Natural killer cell (primary cell): ENCODE data around the gene PRADC1. TPM values are rescaled to one million over a fixed set of nuclear protein-coding genes. Genes with fewer than 3 reads are reported as not detected.
A peak's percentile ranks its signal among the peaks of the same experiment; 100 is the strongest.

Experiments
- ATAC-seq, 3 donors: fragments of 150-1000 bp in 2 of 3; fragments of 200-7000 bp in 1 of 3; cut with Tn5 transposase; 1 replicate in 1 of 3; 2 replicates in 2 of 3; pipeline ENCODE4 v1.10.0; 2021; ENCODE audit warnings: mild to moderate bottlenecking in 2 of 3, moderate library complexity in 2 of 3
- DNase-seq, 2 donors: peaks; one replicate each; pipeline versions ENCODE4 v3.0.0 to v3.0.0-alpha.2; 2013 to 2021; ENCODE audit warnings: mixed read lengths in 1 of 2
- H3K27ac ChIP-seq: one replicate; pipeline ENCODE4 v1.5.1; 2013; ENCODE audit warnings: mild to moderate bottlenecking, low read length
- H3K27me3 ChIP-seq: one replicate; pipeline ENCODE4 v1.6.1; 2013; ENCODE audit warnings: low read length; ENCODE audit not compliant: control insufficient read depth, insufficient read depth
- H3K36me3 ChIP-seq: one replicate; pipeline ENCODE4 v1.6.1; 2013; ENCODE audit warnings: low read length; ENCODE audit not compliant: control insufficient read depth, insufficient read depth
- H3K4me1 ChIP-seq: one replicate; pipeline ENCODE4 v1.6.1; 2013; ENCODE audit warnings: low read length; ENCODE audit not compliant: control insufficient read depth, insufficient read depth
- H3K4me3 ChIP-seq: one replicate; pipeline ENCODE4 v1.5.1; 2013; ENCODE audit warnings: low read length
- H3K9me3 ChIP-seq: one replicate; pipeline ENCODE4 v1.6.1; 2013; ENCODE audit warnings: low read length; ENCODE audit not compliant: control insufficient read depth, insufficient read depth
- H3K27ac Mint-ChIP-seq, 2 donors: one replicate each; pipeline ENCODE4 v1.8.0; 2022; ENCODE audit warnings: mild to moderate bottlenecking in 2 of 2, mixed read lengths in 2 of 2, moderate library complexity in 1 of 2
- H3K27me3 Mint-ChIP-seq, 2 donors: one replicate each; pipeline ENCODE4 v1.8.0; 2022; ENCODE audit warnings: low read depth in 2 of 2, mixed read lengths in 2 of 2
- H3K36me3 Mint-ChIP-seq: one replicate; pipeline ENCODE4 v1.8.0; 2022; ENCODE audit warnings: mixed read lengths
- H3K4me1 Mint-ChIP-seq, 2 donors: one replicate each; pipeline ENCODE4 v1.8.0; 2022; ENCODE audit warnings: mixed read lengths in 2 of 2
- H3K4me3 Mint-ChIP-seq: one replicate; pipeline ENCODE4 v1.8.0; 2022; ENCODE audit warnings: mild to moderate bottlenecking, moderate library complexity, mixed read lengths
- H3K9me3 Mint-ChIP-seq, 2 donors: one replicate each; pipeline ENCODE4 v1.8.0; 2022; ENCODE audit warnings: mixed read lengths in 2 of 2
- CTCF ChIP-seq: fragments of 200-600 bp; IDR thresholded peaks from one replicate; pipeline ENCODE4 v1.8.0; 2022; ENCODE audit warnings: antibody characterized with exemption
- WGBS: methylation state at CpG from one replicate; pipeline ENCODE4 v1.1.7; 2013; ENCODE audit warnings: missing lambda C conversion rate; ENCODE audit not compliant: insufficient coverage; 5-methylcytosine and 5-hydroxymethylcytosine counted together
- intact Hi-C: fragments of 100-400 bp; cut with micrococcal nuclease; formaldehyde crosslinking; loops from one replicate; pipeline ENCODE4 v1.14.2; 2022
- total RNA-seq, 4 donors: library from RNA; stranded (reverse); fragments of 120-200 nt in 1 of 4; gene quantifications; one replicate each; pipeline versions ENCODE4 v1.2.3 to v1.2.4, GENCODE V29; 2013 to 2022

PRADC1 gene
- total RNA-seq, 3 donors from 2014 or later (not counting 1 experiment from before 2014, with no cell fraction given) = 8.3 to 9.7 (median 9.1) TPM

- no peak for TF ChIP-seq CTCF
- peaks cover 0 to 5% of the 10 kb centered on the region in 2 donors for H3K4me1 Mint-ChIP-seq
- DNase-seq (no peak), ATAC-seq (no peak)
- intact Hi-C loops = no loop called here
- H3K4me3 ChIP-seq = no peak overlapping the region
- H3K27me3 Mint-ChIP-seq = no peaks in the 10 kb centered on the region
- no peaks in the 10 kb centered on the region for H3K4me1 ChIP-seq
- no peaks in the 10 kb centered on the region for H3K36me3 Mint-ChIP-seq
- H3K9me3 ChIP-seq = no peaks in the 10 kb centered on the region
- H3K4me3 Mint-ChIP-seq = no peak overlapping the region
- H3K27ac Mint-ChIP-seq = peak overlapping the region in 1 of 2 donors; percentile 22
- peaks cover 29% of the 10 kb centered on the region for H3K36me3 ChIP-seq
- H3K9me3 Mint-ChIP-seq = no peaks in the 10 kb centered on the region
- H3K27me3 ChIP-seq = no peaks in the 10 kb centered on the region
- WGBS = no CpG with 5 or more reads among the region's 1 CpG
- no peak overlapping the region for H3K27ac ChIP-seq
These were observed 23.5 kb upstream of the PRADC1 start for GRCh38 chr2:73256618-73256922.

GRCh38 chr2:73255907-73256617 lies 23.0 kb upstream of the PRADC1 start:
- H3K36me3 ChIP-seq = peaks cover 34% of the 10 kb centered on the region

GRCh38 chr2:73255007-73255644 lies 22.1 kb upstream of the PRADC1 start:
- no peak overlapping the region for H3K27ac Mint-ChIP-seq
- DNase-seq (no peak), ATAC-seq (no peak)
- WGBS = 81% methylated on average over 4 of the region's 4 CpGs
- intact Hi-C loops = no loop called here
- no peak for TF ChIP-seq CTCF
- Histone ChIP-seq H3K27ac (no peak overlapping the region), H3K9me3 (no peaks in the 10 kb centered on the region), H3K36me3 (peaks cover 43% of the 10 kb centered on the region), H3K4me1 (no peaks in the 10 kb centered on the region), H3K27me3 (no peaks in the 10 kb centered on the region), H3K4me3 (no peak overlapping the region)
- peaks cover 0 to 5% of the 10 kb centered on the region in 2 donors for H3K4me1 Mint-ChIP-seq
- H3K9me3 Mint-ChIP-seq = no peaks in the 10 kb centered on the region
- peaks cover 8% of the 10 kb centered on the region for H3K36me3 Mint-ChIP-seq
- no peaks in the 10 kb centered on the region for H3K27me3 Mint-ChIP-seq
- H3K4me3 Mint-ChIP-seq = no peak overlapping the region

More at GRCh38 chr2:73255907-73256617, 23.0 kb upstream of the PRADC1 start:
- Histone ChIP-seq H3K4me1 (no peaks in the 10 kb centered on the region), H3K4me3 (no peak overlapping the region), H3K9me3 (no peaks in the 10 kb centered on the region), H3K27me3 (no peaks in the 10 kb centered on the region), H3K27ac (no peak overlapping the region)
- no peak for TF ChIP-seq CTCF
- DNase-seq = no peak
- H3K4me3 Mint-ChIP-seq = no peak overlapping the region
- H3K9me3 Mint-ChIP-seq = no peaks in the 10 kb centered on the region
- H3K27me3 Mint-ChIP-seq = no peaks in the 10 kb centered on the region
- peaks cover 0 to 5% of the 10 kb centered on the region in 2 donors for H3K4me1 Mint-ChIP-seq
- H3K27ac Mint-ChIP-seq = no peak overlapping the region
- 84% methylated on average over 5 of the region's 5 CpGs for WGBS
- no peak for ATAC-seq
- H3K36me3 Mint-ChIP-seq = no peaks in the 10 kb centered on the region
- intact Hi-C loops = no loop called here
